OCI-LY3 (cell line): ENCODE results near the gene SDK1.

ENCODE experiments used
- H2AFZ ChIP-seq: fragments of 200-600, 300-600 bp; shearing (Covaris generic); 2 replicates; pipeline ENCODE4 v1.6.0; 2014; ENCODE audit warnings: antibody characterized with exemption, low read depth, low read length
- H3K27ac ChIP-seq: fragments of 200-600, 300-600 bp; sonication (generic); 2 replicates; pipeline ENCODE4 v1.5.1; 2014; ENCODE audit warnings: mild to moderate bottlenecking, low read length, moderate library complexity, mixed read lengths
- H3K27me3 ChIP-seq: fragments of 200-600, 300-600 bp; sonication (generic); 2 replicates; pipeline ENCODE4 v1.6.1; 2014; ENCODE audit warnings: low read depth, low read length, mixed read lengths
- H3K36me3 ChIP-seq: fragments of 200-600, 300-600 bp; sonication (generic); replicated peaks from 2 replicates; pipeline ENCODE3; 2014; ENCODE audit warnings: low read depth, low read length, mixed read lengths
- H3K4me1 ChIP-seq: fragments of 300-600, 200-600 bp; sonication (generic); 2 replicates; pipeline ENCODE4 v1.6.1; 2014; ENCODE audit warnings: low read length, mixed read lengths
- H3K4me2 ChIP-seq: fragments of 200-600, 300-600 bp; sonication (generic); 2 replicates; pipeline ENCODE4 v1.6.1; 2014; ENCODE audit warnings: low read length, mixed read lengths
- H3K4me3 ChIP-seq: fragments of 300-600, 200-600 bp; sonication (generic); 2 replicates; pipeline ENCODE4 v1.5.1; 2014; ENCODE audit warnings: antibody characterized with exemption, mild to moderate bottlenecking, low read length, moderate library complexity
- H3K79me2 ChIP-seq: fragments of 300-600, 200-600 bp; shearing (Covaris generic); 2 replicates; pipeline ENCODE4 v1.6.1; 2014; ENCODE audit warnings: mild to moderate bottlenecking, low read length, mixed read lengths
- H3K9ac ChIP-seq: fragments of 300-600, 200-600 bp; shearing (Covaris generic); 2 replicates; pipeline ENCODE4 v1.6.0; 2014; ENCODE audit warnings: mild to moderate bottlenecking, low read length, moderate library complexity
- H3K9me3 ChIP-seq: fragments of 200-600, 300-600 bp; shearing (Covaris generic); 2 replicates; pipeline ENCODE4 v1.6.1; 2014; ENCODE audit warnings: low read length, mixed read lengths; ENCODE audit not compliant: insufficient read depth
- H4K20me1 ChIP-seq: fragments of 200-600, 300-600 bp; sonication (generic); 2 replicates; pipeline ENCODE4 v1.6.1; 2016; ENCODE audit warnings: low read length, mixed read lengths; ENCODE audit not compliant: insufficient read depth
- CTCF ChIP-seq: fragments of 200-600, 300-600 bp; sonication (generic); IDR thresholded peaks from 2 replicates; pipeline ENCODE4 v1.5.1; 2014; ENCODE audit warnings: antibody characterized with exemption, low read length, low read depth
- EZH2phosphoT487 ChIP-seq: fragments of 200-600 bp; shearing (Covaris generic); IDR thresholded peaks from 2 replicates; pipeline ENCODE4 v1.6.1; 2018; ENCODE audit warnings: antibody characterized with exemption, mixed run types, low read depth

Gene SDK1

DNA sequence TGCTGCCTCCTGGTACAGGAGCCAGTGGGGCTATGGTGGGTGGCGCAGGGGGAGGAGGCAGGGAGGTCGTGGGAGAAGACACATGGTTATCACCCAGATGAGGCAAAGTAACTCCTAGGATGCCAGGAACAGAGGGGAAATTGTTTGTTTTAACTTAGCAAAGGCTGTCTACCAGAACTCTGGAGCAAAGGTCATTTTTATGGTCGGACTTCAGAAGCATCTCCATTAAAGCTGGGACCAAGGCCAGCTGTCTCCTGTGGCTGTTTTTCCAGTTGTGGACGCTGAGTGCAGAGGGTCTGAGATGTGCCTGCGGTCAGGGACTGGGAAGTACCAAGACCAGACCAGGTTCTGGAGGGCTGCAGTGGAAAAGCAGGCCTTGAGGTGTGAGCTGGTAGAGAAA lies 855.1 kb downstream of the SDK1 start:
- H3K4me3 ChIP-seq, result no peak overlapping the region
- no peak overlapping the region for H2AFZ ChIP-seq
- H3K27ac ChIP-seq, result no peak overlapping the region
- no peaks in the 10 kb centered on the region for H3K36me3 ChIP-seq
- TF ChIP-seq EZH2phosphoT487, result no peak
- TF ChIP-seq CTCF, result no peak
- H3K79me2 ChIP-seq, result no peaks in the 10 kb centered on the region
- H3K4me2 ChIP-seq, result no peak overlapping the region
- H3K9ac ChIP-seq, result no peak overlapping the region
- H3K27me3 ChIP-seq, result no peaks in the 10 kb centered on the region
- H3K9me3 ChIP-seq, result no peaks in the 10 kb centered on the region
- H3K4me1 ChIP-seq, result no peaks in the 10 kb centered on the region
- H4K20me1 ChIP-seq, result no peaks in the 10 kb centered on the region

DNA sequence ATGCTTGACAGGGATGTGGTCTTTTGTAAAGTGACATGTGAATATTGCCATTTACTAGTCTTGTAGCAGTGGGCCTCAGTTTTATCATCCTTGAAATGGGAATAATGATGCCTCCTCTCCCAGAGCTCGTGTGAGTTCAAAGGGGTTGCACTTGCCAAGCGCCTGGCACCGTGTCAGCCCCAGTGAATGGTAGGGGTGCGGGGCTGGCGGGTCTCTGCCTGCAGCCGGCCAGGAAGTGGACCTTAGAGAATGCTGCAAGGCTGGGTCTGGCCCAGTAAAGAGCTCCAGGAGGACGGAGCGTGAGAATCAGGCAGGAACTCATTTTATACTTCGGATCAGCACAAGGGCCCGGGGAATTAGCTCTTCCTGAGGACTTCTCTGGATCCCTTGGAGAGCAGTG lies 856.6 kb downstream of the SDK1 start:
- H3K4me1 ChIP-seq, result no peaks in the 10 kb centered on the region
- no peak overlapping the region for H3K4me2 ChIP-seq
- H3K79me2 ChIP-seq, result no peaks in the 10 kb centered on the region
- no peak for TF ChIP-seq EZH2phosphoT487
- TF ChIP-seq CTCF, result no peak
- H3K36me3 ChIP-seq, result no peaks in the 10 kb centered on the region
- no peak overlapping the region for H3K9ac ChIP-seq
- H2AFZ ChIP-seq, result no peak overlapping the region
- no peak overlapping the region for H3K4me3 ChIP-seq
- H3K9me3 ChIP-seq, result no peaks in the 10 kb centered on the region
- H4K20me1 ChIP-seq, result no peaks in the 10 kb centered on the region
- H3K27me3 ChIP-seq, result no peaks in the 10 kb centered on the region
- H3K27ac ChIP-seq, result no peak overlapping the region

DNA sequence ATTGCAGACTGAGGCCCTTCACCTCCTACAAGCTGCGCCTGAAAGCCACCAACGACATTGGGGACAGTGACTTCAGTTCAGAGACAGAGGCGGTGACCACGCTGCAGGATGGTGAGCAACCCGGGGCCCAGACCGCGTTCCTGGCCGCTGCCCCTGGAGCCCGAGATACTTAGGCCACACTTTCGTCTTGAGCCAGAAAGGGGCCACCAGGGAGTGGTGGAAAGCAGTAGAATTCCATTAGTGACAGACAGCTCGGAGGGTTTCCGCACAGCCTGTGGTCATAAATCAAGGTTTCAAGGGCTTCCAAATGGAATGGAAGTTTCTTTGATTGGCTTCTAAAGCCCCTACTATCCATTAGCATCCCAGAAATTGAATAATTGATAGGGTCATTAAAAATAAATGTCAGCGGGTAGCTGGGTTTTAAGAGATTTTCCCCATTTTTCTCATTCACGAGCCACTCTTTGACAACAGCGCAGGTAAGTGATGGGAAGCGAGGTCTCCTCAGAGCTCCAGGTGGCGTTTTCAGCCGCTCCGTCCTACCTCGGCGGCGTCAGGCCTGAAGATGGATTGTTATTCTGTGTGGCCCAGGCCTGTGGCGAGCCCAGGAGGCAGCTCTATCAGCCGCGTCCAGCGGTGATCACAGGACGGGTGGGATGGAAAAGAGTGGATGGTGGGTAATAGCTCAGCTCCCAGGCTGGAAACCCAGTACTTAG lies 857.5 kb downstream of the SDK1 start:
- Histone ChIP-seq H3K4me1 (no peaks in the 10 kb centered on the region), H2AFZ (no peak overlapping the region), H3K9ac (no peak overlapping the region), H3K9me3 (no peaks in the 10 kb centered on the region), H4K20me1 (no peaks in the 10 kb centered on the region), H3K4me2 (no peak overlapping the region), H3K79me2 (no peaks in the 10 kb centered on the region), H3K4me3 (no peak overlapping the region), H3K27me3 (no peaks in the 10 kb centered on the region), H3K27ac (no peak overlapping the region), H3K36me3 (no peaks in the 10 kb centered on the region)
- TF ChIP-seq EZH2phosphoT487, result no peak
- no peak for TF ChIP-seq CTCF

GRCh38 chr7:4159154-4159501 lies 858.1 kb downstream of the SDK1 start:
- Histone ChIP-seq H3K4me1 (no peaks in the 10 kb centered on the region), H3K27me3 (no peaks in the 10 kb centered on the region)
- TF ChIP-seq CTCF (no peak), EZH2phosphoT487 (no peak)

More at GRCh38 chr7:4159154-4159501, 858.1 kb downstream of the SDK1 start:
- Histone ChIP-seq H3K4me3 (no peak overlapping the region), H4K20me1 (no peaks in the 10 kb centered on the region), H3K4me2 (no peak overlapping the region), H3K36me3 (no peaks in the 10 kb centered on the region), H3K79me2 (no peaks in the 10 kb centered on the region), H3K27ac (no peak overlapping the region), H3K9me3 (no peaks in the 10 kb centered on the region), H2AFZ (no peak overlapping the region), H3K9ac (no peak overlapping the region)
